ENCODE data around the gene TAF3.

Gene TAF3

DNA sequence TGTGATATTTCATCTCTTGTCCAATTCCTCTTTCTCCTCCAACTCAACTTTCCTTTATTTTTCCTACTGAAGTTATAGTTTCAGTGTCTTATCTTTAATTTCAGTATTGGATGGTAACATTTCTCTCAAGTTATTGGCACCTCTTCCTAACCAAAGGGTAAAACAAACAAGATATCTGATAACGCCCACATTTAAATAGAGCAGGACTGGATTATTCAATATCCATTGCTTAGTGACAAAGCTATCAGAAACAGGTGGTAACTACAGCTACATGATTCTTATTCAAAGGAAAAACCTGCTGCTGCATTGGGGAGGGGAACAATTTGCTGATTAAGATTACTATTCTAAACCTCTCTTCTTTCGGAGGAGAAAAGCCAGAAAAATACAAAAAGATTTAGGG is 87.8 kb downstream of the TAF3 start:
- no peak overlapping the region for H3K4me3 ChIP-seq (ENCODE audit: low read depth, low read length)
- TF ChIP-seq, protein P1, sequence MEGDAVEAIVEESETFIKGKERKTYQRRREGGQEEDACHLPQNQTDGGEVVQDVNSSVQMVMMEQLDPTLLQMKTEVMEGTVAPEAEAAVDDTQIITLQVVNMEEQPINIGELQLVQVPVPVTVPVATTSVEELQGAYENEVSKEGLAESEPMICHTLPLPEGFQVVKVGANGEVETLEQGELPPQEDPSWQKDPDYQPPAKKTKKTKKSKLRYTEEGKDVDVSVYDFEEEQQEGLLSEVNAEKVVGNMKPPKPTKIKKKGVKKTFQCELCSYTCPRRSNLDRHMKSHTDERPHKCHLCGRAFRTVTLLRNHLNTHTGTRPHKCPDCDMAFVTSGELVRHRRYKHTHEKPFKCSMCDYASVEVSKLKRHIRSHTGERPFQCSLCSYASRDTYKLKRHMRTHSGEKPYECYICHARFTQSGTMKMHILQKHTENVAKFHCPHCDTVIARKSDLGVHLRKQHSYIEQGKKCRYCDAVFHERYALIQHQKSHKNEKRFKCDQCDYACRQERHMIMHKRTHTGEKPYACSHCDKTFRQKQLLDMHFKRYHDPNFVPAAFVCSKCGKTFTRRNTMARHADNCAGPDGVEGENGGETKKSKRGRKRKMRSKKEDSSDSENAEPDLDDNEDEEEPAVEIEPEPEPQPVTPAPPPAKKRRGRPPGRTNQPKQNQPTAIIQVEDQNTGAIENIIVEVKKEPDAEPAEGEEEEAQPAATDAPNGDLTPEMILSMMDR (IDR thresholded peaks at IDR 0.05; ENCODE audit: low read depth, low read length) = no peak

DNA sequence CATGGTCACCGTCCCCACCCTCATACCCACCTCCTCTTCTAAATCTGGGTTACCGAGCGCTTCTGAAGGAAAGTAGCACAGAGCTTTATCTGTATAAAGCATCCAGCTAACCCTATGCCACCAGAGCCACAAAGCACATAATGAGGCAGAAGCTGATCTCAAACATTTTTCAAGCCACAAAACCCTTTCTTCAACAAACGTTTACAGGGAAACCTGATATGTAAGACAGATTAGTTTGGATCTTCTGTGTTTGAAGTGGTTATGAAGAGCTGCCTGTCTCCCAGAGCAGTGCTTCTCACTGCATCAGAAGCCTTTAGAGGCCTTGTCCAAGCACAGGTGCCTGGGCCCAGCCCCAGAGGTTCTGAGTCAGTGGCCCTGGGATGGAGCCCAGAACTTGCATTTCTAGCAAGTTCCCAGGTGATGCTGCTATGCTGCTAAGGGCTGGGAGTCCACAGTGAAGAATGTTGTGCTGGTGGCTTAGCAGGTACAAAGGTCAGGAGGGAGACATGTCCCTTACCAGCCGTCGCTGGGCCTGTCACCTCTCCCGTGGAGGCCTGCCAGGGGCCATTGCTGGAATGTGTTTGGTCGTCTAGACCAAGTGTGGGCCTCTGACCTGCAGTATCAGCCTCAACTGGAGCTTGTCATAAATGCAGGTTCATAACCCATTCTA is 90.4 kb downstream of the TAF3 start:
- TF ChIP-seq, protein P1 (IDR thresholded peaks at IDR 0.05; ENCODE audit: low read depth, low read length) = no peak
- no peak overlapping the region for H3K4me3 ChIP-seq (ENCODE audit: low read depth, low read length)

DNA sequence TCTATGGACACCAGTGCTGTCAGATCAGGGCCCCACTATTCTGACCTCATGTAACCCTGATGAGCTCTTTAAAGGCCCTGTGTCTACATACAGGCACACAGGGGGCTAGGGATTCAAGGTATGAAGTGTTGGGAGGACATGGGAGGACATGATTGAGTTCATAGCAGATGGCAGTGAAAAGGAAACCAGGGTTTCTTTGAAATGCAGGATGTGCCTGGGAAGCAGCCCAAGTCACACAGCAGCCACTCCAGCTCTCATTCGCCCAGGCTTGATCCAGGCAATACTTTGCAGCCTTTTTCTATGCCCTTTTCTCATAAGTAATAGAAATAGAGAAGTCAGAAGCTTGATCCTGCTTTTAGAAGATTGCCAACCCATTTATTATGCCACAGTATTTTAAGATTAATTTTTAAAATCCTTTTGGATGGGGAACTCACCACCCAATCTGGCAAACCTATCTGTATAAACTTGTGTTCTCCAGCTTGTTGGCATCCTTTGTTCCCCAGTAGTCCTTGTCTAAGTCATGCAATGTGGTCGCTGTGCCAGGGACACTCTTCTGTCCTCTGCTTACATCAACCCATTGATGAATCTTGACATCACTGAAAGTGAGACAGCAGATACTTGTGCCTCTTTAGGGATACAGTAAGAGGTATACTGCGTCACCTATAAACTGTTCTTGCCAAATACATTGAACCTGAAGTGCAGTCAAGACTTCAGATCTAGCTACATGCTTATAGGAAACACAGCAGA is 95.0 kb downstream of the TAF3 start:
- H3K4me3 ChIP-seq (ENCODE audit: low read depth, low read length) = no peak overlapping the region
- TF ChIP-seq, protein P1 (IDR thresholded peaks at IDR 0.05; ENCODE audit: low read depth, low read length) = no peak

DNA sequence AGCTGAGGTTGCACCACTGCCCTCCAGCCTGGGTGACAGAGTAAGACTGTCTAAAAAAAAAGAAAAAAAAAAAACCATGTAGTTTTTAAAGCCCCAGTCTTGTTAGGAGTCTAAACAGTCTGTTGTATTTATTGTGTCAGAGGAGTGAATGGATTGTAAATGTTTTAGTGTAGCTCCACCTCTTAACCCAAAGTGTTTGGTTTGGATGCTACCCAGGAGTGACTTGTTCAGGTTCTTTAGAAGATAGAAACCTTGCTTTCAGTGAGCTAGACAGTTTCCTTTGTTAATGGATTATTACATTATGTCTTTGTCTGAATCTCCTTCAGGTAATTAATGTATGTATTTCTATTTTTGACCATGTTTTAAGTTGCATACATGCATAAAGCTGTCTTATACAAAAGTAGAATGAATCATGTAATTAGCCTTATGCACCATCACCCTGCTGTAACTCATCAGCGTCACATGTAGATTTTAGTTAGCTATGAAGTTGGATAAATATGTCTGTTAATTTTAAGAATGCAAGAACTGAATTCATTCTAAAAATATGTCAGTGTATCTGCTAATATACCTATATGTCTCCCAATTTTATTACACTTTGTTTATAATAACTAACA is 97.7 kb downstream of the TAF3 start:
- no peak overlapping the region for H3K4me3 ChIP-seq (ENCODE audit: low read depth, low read length)
- TF ChIP-seq, protein P1 (IDR thresholded peaks at IDR 0.05; ENCODE audit: low read depth, low read length) = no peak

DNA sequence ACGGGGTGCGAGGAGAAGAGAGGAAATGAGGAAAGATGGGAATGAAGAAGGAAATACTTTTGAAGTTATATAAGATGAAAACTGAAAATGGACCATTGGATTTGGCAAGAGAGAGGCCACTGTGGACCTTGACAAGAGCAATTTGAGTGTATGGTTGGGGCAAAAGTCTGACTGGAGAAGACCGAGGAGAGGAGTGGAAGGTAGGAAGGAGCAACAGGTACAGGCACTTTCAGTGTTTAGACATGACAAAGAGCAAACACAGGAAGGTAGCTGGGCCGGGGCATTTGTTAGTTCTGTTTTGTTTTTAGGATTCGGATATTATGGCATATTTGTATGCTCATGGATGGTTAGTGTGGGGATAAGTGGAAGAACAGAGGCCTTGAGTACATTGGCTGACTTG is 99.4 kb downstream of the TAF3 start:
- no peak overlapping the region for H3K4me3 ChIP-seq (ENCODE audit: low read depth, low read length)
- TF ChIP-seq, protein P1 (IDR thresholded peaks at IDR 0.05; ENCODE audit: low read depth, low read length) = no peak

DNA sequence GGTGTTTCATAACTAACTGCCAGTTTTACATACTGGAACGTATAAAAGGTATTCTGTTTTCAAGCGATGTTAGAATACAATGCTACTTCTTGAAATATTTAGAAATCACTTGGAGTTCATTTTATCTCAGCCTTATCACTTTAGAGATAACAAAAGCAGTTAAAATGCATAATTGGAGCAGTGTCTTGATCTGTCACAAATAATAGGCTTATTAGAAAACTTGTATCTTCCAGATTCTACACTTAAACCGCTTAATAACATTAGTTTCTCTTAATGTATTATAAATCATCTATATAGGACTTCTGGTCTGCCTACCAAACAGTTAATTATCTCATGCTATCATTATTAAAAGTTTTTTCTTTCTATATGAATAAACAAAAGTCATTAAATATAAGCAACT is 104.4 kb downstream of the TAF3 start:
- H3K4me3 ChIP-seq (ENCODE audit: low read depth, low read length) = no peak overlapping the region
- TF ChIP-seq, protein P1 (IDR thresholded peaks at IDR 0.05; ENCODE audit: low read depth, low read length) = no peak

DNA sequence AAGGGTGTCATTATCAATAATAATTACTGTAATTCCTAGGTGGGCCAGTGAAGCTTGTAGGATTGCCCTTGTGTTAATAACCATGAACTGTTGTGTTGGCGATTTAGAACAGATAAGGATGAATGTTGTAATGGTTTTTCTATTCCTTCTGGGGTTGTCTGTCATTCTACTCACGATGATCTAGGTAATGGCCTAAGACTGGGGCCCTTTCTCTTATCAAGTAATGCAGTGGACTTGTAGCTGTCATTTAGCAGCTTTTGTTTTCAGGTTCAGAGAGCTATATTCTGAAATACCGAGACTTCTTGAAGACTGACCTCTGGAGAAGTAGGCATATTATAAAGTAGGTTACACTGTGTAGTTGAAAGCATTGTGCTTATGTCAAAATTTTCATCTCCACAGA is 110.2 kb downstream of the TAF3 start:
- TF ChIP-seq, protein P1 (IDR thresholded peaks at IDR 0.05; ENCODE audit: low read depth, low read length) = no peak
- no peak overlapping the region for H3K4me3 ChIP-seq (ENCODE audit: low read depth, low read length)
